ENCODE measurements around the gene ARID4B.
"Not testable (repeated sequence)": the region's sequence is repeated elsewhere in the genome, so short reads cannot be mapped to it uniquely, and the experiment has no call there.

Gene ARID4B

DNA sequence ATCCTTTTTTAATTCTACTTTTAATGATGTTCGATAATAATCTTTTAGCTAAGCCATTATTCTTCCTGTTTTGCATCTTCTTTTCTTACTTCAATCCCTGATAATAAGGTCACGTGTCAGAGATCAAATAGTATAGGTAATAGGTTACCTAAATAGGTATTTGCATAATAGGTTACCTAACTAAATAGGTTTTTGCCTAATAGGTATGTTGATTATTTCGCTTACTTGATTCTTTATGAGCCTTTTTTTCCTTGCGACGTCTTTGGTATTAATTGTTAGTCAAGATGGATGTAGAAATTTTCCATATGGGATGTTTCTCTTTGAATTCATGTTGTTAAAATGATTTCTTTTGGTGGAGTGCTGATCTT is 2.9 kb upstream of the ARID4B start:
- no peak for DNase-seq (ENCODE audit: low read depth in 2 of 3, low spot score in 1 of 3)

GRCh38 chr1:235329139-235329902 is 1.3 kb upstream of the ARID4B start:
- DNase-seq (ENCODE audit: low read depth in 2 of 3, low spot score in 1 of 3): peak; percentile 21 to 41 (median 29)

GRCh38 chr1:235328271-235329138 is 526 bp upstream of the ARID4B start, which contains the start of gene GGPS1:
Gene GGPS1, plus strand, starts transcription at chr1:235328570. Its CDS starts 6,695 bp downstream, at chr1:235335265.
- DNase-seq (ENCODE audit: low read depth in 2 of 3, low spot score in 1 of 3): peak; percentile 96 to 99 (median 98)

DNA sequence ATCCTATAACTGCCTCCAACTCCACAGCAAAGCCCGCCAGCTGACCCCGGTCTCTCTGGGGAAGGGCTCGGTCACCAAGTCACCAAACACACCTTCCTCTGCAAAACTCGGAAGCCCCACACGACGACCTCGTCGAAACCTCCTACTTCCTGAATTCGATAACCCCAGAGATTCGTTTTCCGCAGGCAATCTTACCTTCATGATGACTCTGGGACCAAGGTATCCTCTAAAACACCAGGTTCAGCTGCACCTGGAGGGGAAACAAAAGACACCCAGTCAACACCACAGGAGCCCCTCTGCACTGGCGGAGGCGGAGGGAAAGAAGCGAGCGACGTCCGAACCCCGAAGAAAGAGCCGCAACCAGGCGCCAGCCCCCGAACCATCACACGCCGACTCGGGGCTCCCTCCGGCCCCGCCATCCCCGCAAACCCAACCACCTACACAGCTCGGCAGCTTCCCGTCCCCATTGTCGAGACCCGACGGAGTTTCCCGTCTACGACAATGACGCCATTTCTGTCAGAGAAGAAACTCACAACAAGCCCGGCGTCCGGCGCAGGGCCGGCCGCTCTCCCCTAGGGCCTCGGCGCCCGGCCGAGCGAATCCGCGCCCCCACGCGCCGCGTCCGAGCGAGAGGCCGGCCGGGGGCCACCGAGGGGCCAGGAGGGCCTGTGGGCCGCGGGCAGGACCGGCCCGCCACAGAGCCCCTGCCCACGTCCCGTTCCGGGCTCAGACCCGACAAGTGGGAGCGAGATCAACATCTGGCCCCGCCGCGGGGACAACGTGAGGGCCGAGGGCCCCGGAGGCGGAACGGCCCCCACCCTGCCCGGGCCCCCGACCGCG is 1.0 kb downstream of the ARID4B start:
- peak in 2 of 3 donors; percentile 45 to 51 for DNase-seq (ENCODE audit: low read depth in 2 of 3, low spot score in 1 of 3)

GRCh38 chr1:235325854-235326253 is 2.1 kb downstream of the ARID4B start:
- no peak for DNase-seq (ENCODE audit: low read depth in 2 of 3, low spot score in 1 of 3)

DNA sequence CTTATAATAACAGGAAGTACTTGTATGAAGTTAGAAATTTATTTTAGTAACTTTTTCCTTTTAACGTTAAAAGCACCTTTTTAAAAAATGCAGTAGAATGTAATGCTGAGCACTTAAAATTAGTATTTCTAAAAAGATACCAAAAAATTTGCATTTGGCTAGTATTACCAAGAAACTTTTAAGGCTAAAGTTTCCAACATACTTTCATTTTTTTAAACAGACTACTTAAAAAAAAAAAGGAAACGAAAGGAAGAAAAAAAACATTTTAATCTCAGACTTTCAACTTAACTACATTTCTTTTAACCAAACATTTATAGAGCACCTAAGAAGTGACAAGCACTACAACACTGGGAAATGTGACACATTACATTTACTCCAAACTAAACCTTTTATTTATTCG is 2.8 kb downstream of the ARID4B start:
- no peak for DNase-seq (ENCODE audit: low read depth in 2 of 3, low spot score in 1 of 3)

- no peak for DNase-seq (ENCODE audit: low read depth in 2 of 3, low spot score in 1 of 3)
These were observed 3.7 kb downstream of the ARID4B start for GRCh38 chr1:235324296-235324695.

DNA sequence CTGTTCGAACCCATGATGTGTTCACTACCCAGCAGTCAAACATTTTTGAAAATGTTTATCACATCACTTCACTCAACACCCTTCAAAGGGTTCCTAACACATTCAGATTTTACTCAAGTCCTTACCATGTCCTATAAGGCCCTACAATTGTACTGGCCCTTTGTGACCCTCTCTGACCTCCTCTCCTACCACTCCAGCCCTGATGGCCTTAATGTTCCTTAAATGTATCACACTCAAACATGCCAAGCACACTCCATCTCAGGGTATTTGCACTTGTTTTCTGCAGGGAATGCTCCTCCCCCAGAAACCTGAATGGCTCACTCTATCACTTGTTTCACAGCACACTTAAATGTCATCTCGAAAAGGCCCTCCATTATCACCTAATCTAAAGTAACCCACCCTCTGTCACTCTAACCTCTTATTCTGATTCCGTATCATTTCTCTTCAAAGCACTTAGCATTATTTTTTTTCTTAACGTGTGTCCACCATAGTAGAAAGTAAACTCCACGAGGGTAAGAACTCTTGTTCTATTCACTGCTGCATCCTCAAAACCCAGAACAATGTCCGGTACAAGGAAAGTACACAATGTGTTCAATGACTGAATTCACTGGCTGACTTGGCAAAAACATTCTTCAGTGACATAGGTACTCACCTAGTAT is 7.3 kb downstream of the ARID4B start:
- no peak for DNase-seq (ENCODE audit: low read depth in 2 of 3, low spot score in 1 of 3)

DNA sequence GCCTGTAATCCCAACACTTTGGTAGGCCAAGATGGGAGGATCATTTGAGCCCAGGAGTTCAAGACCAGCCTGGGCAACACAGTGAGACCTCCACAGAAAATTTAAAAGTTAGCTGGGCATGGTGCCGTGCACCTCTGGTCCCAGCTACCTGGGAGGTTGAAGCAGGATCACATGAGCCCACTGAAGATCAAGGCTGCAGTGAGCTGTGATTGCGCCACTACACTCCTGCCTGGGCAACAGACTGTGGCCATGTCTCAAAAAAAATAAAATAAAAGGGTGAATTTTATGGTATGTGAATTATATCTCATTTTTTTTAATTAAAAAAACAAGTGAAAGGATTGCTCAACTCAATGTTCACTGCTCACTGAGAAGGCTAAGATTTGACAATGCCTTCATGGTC is 8.7 kb downstream of the ARID4B start:
- no peak for DNase-seq (ENCODE audit: low read depth in 2 of 3, low spot score in 1 of 3)

GRCh38 chr1:235317168-235317567 is 10.8 kb downstream of the ARID4B start:
- no peak for DNase-seq (ENCODE audit: low read depth in 2 of 3, low spot score in 1 of 3)

- DNase-seq (ENCODE audit: low read depth in 2 of 3, low spot score in 1 of 3): no peak
These were observed 12.2 kb downstream of the ARID4B start for GRCh38 chr1:235315735-235316134.

- DNase-seq (ENCODE audit: low read depth in 2 of 3, low spot score in 1 of 3): no peak
These were observed 12.8 kb downstream of the ARID4B start for GRCh38 chr1:235315173-235315572.

- no peak for DNase-seq (ENCODE audit: low read depth in 2 of 3, low spot score in 1 of 3)
These were observed 13.9 kb downstream of the ARID4B start for GRCh38 chr1:235313931-235314678.

GRCh38 chr1:235313262-235313661 is 14.7 kb downstream of the ARID4B start:
- no peak for DNase-seq (ENCODE audit: low read depth in 2 of 3, low spot score in 1 of 3)

GRCh38 chr1:235309206-235309605 is 18.8 kb downstream of the ARID4B start:
- DNase-seq (ENCODE audit: low read depth in 2 of 3, low spot score in 1 of 3): not testable (repeated sequence)

- DNase-seq (ENCODE audit: low read depth in 2 of 3, low spot score in 1 of 3): no peak
These were observed 20.5 kb downstream of the ARID4B start for GRCh38 chr1:235307158-235308124.

DNA sequence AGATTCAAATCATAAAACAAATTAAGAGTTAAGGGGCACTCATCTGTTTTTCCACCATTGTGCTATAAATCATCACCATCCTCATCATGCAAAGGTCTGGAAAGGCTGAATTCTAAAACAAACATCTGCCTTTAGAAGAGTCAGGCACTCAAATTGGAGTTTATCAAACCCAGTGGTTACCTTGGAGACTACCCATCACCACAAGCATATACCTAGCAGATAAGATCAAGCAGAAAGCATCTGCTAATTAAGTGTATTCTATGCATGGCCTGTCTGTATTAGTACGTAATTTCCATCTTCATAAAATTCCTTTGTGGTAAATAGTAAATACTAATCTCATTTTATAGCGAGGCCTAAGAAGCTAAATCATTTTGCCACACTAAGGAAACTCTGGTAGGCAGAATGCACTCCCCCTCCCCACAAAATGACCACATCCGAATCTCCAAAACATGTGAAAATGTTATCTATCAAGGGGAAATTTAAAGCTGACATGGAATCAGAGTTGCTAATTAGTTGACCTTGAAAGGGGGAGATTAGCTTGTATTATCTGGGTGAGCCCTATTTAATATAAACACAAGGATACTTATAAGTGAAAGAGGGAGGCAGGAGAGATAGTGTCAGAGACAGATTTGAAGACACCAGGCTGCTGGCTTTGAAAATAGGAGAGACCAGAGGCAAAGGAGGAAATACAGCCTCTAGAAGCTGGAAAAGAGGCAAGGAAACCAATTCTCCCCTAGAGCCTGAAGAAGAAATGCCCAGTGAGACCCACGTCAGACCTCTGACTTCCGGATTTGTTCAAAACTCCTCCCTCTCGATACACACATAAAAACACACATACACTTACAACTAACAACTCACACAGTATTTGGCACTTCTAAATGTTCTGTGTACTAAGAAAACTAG is 23.2 kb downstream of the ARID4B start:
- DNase-seq (ENCODE audit: low read depth in 2 of 3, low spot score in 1 of 3): no peak

DNA sequence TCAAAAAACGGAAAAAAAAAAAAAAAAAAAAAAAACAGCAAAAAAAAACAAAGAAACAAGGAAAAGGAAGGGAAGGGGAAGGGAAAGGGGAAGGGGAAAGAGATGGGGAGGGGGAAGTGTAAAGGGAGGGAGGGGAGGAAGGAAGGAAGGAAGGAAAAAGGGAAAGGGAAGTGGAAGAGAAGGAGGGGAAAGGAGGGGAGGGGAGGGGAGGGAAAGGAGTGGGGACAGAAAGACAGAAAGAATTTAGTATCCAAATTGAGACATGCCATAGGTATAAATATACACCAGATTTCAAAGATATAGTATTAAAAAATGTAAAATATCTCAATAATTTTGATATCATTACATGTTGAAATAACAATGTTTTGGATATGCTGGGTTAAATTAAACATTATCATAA is 25.8 kb downstream of the ARID4B start:
- DNase-seq (ENCODE audit: low read depth in 2 of 3, low spot score in 1 of 3): no peak
